ENCODE measurements around the gene ABCA13. TPM values are rescaled to one million over a fixed set of nuclear protein-coding genes. Genes with fewer than 3 reads are reported as not detected.

Gene ABCA13
- polyA plus RNA-seq, 3 donors, result 0.10 to 0.41 (median 0.37) TPM

- Histone ChIP-seq H2AFZ (ENCODE audit: insufficient read depth, low read depth, low read length, poor library complexity, severe bottlenecking) (no peak overlapping the region), H3K9ac (ENCODE audit: insufficient read depth, low read length, poor library complexity, severe bottlenecking) (no peak overlapping the region), H3K27ac (ENCODE audit: low read depth in 1 of 2, low read length in 2 of 2) (no peak overlapping the region), H3K79me2 (ENCODE audit: insufficient read depth, low read length) (no peaks in the 10 kb centered on the region), H4K20me1 (ENCODE audit: insufficient read depth, low read length) (no peaks in the 10 kb centered on the region), H3K27me3 (ENCODE audit: control insufficient read depth in 2 of 2, insufficient read depth in 2 of 2, low read length in 2 of 2) (no peaks in the 10 kb centered on the region), H3K36me3 (replicated peaks in 1 of 2; ENCODE audit: control insufficient read depth in 1 of 2, insufficient read depth in 2 of 2, low read length in 2 of 2) (no peaks in the 10 kb centered on the region), H3K4me3 (replicated peaks in 1 of 3; ENCODE audit: low read depth in 2 of 3, low read length in 3 of 3) (no peak overlapping the region), H3K4me2 (replicated peaks; ENCODE audit: extremely low read depth, low read length, poor library complexity, severe bottlenecking) (no peak overlapping the region), H3K9me3 (replicated peaks in 1 of 2; ENCODE audit: control insufficient read depth in 1 of 2, insufficient read depth in 1 of 2, low read length in 2 of 2) (no peaks in the 10 kb centered on the region), H3K4me1 (ENCODE audit: control insufficient read depth in 1 of 2, insufficient read depth in 2 of 2, low read length in 2 of 2) (no peaks in the 10 kb centered on the region)
- H3K9me3 Mint-ChIP-seq, result peaks cover 0 to 6% (median 4%) of the 10 kb centered on the region in 7 donors
- intact Hi-C loops (cut with micrococcal nuclease), result no loop called here
- 100% methylated on average over 1 of the region's 4 CpGs for WGBS (ENCODE audit: insufficient coverage)
- H3K36me3 Mint-ChIP-seq, result no peaks in the 10 kb centered on the region
- no peaks in the 10 kb centered on the region for H3K4me1 Mint-ChIP-seq
- H3K4me3 Mint-ChIP-seq, result no peak overlapping the region
- peaks cover 7 to 10% (median 9%) of the 10 kb centered on the region in 3 donors for H3K27me3 Mint-ChIP-seq (ENCODE audit: low read depth in 3 of 3)
- TF ChIP-seq, protein P1, sequence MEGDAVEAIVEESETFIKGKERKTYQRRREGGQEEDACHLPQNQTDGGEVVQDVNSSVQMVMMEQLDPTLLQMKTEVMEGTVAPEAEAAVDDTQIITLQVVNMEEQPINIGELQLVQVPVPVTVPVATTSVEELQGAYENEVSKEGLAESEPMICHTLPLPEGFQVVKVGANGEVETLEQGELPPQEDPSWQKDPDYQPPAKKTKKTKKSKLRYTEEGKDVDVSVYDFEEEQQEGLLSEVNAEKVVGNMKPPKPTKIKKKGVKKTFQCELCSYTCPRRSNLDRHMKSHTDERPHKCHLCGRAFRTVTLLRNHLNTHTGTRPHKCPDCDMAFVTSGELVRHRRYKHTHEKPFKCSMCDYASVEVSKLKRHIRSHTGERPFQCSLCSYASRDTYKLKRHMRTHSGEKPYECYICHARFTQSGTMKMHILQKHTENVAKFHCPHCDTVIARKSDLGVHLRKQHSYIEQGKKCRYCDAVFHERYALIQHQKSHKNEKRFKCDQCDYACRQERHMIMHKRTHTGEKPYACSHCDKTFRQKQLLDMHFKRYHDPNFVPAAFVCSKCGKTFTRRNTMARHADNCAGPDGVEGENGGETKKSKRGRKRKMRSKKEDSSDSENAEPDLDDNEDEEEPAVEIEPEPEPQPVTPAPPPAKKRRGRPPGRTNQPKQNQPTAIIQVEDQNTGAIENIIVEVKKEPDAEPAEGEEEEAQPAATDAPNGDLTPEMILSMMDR (IDR thresholded peaks at IDR 0.05), result no peak
- no peak for DNase-seq
- H3K27ac Mint-ChIP-seq, result no peak overlapping the region
These were observed 493.0 kb downstream of the ABCA13 start for GRCh38 chr7:48664241-48664640.

DNA sequence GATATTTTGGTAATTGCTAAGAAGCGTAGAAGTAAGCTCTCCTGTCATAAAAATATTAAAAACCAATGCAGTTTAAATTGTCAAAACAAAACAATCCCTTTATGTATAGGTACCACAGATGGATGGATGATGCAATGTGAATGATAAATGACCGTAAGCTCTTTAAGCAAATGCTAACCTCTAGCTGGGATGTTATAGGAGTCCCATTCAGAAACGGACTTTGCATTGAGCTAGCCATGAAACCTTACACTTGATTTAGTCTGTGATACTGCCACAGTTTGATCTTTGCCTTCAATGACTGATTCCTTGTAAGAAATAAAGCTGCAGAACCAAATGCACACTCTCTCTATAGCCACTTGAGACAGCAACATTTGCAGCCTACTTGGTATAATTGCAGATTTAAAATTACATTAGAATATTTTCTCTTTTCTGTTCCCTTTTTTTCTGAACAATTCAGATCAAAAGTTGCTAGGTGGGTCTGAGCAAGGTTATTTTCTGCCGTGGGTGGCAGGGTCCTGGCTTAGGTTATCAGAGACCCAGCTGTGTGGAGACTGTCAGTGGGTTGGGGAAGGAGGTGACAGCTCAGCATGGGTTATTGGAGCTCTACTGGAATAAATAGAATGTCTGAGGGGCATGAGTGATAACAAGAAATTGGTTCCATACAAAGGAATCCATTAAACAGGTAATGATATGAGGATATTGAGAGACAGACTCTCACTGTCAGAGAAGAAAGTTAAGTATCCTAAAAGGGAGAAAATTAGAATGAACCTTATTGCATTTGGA is 494.3 kb downstream of the ABCA13 start:
- H4K20me1 ChIP-seq (ENCODE audit: insufficient read depth, low read length), result no peaks in the 10 kb centered on the region
- no peaks in the 10 kb centered on the region for H3K4me1 ChIP-seq (ENCODE audit: control insufficient read depth in 1 of 2, insufficient read depth in 2 of 2, low read length in 2 of 2)
- H3K27ac Mint-ChIP-seq, result no peak overlapping the region
- TF ChIP-seq, protein P1 (IDR thresholded peaks at IDR 0.05), result no peak
- H3K36me3 ChIP-seq (replicated peaks in 1 of 2; ENCODE audit: control insufficient read depth in 1 of 2, insufficient read depth in 2 of 2, low read length in 2 of 2), result no peaks in the 10 kb centered on the region
- H3K4me3 ChIP-seq (replicated peaks in 1 of 3; ENCODE audit: low read depth in 2 of 3, low read length in 3 of 3), result no peak overlapping the region
- no peak overlapping the region for H3K9ac ChIP-seq (ENCODE audit: insufficient read depth, low read length, poor library complexity, severe bottlenecking)
- H3K9me3 ChIP-seq (replicated peaks in 1 of 2; ENCODE audit: control insufficient read depth in 1 of 2, insufficient read depth in 1 of 2, low read length in 2 of 2), result no peaks in the 10 kb centered on the region
- no peaks in the 10 kb centered on the region for H3K36me3 Mint-ChIP-seq
- WGBS (ENCODE audit: insufficient coverage), result 86% methylated on average over 1 of the region's 4 CpGs
- H3K27me3 Mint-ChIP-seq (ENCODE audit: low read depth in 3 of 3), result peaks cover 5 to 9% (median 7%) of the 10 kb centered on the region in 3 donors
- H3K4me1 Mint-ChIP-seq, result no peaks in the 10 kb centered on the region
- H3K4me3 Mint-ChIP-seq, result no peak overlapping the region
- intact Hi-C loops (cut with micrococcal nuclease), result no loop called here
- H3K27me3 ChIP-seq (ENCODE audit: control insufficient read depth in 2 of 2, insufficient read depth in 2 of 2, low read length in 2 of 2), result no peaks in the 10 kb centered on the region
- no peaks in the 10 kb centered on the region for H3K79me2 ChIP-seq (ENCODE audit: insufficient read depth, low read length)
- no peak overlapping the region for H3K4me2 ChIP-seq (replicated peaks; ENCODE audit: extremely low read depth, low read length, poor library complexity, severe bottlenecking)
- H2AFZ ChIP-seq (ENCODE audit: insufficient read depth, low read depth, low read length, poor library complexity, severe bottlenecking), result no peak overlapping the region
- no peak for DNase-seq
- H3K9me3 Mint-ChIP-seq, result peaks cover 0 to 5% (median 2%) of the 10 kb centered on the region in 7 donors
- no peak overlapping the region for H3K27ac ChIP-seq (ENCODE audit: low read depth in 1 of 2, low read length in 2 of 2)
